Measurements from ENCODE around the gene NPAS1.

- TF ChIP-seq EZH2 (IDR thresholded peaks at IDR 0.05; ENCODE audit: low read length) = no peak
- TF ChIP-seq, protein P1, sequence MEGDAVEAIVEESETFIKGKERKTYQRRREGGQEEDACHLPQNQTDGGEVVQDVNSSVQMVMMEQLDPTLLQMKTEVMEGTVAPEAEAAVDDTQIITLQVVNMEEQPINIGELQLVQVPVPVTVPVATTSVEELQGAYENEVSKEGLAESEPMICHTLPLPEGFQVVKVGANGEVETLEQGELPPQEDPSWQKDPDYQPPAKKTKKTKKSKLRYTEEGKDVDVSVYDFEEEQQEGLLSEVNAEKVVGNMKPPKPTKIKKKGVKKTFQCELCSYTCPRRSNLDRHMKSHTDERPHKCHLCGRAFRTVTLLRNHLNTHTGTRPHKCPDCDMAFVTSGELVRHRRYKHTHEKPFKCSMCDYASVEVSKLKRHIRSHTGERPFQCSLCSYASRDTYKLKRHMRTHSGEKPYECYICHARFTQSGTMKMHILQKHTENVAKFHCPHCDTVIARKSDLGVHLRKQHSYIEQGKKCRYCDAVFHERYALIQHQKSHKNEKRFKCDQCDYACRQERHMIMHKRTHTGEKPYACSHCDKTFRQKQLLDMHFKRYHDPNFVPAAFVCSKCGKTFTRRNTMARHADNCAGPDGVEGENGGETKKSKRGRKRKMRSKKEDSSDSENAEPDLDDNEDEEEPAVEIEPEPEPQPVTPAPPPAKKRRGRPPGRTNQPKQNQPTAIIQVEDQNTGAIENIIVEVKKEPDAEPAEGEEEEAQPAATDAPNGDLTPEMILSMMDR (optimal IDR thresholded peaks at IDR 0.05 in 1 of 3, IDR thresholded peaks at IDR 0.05 in 1 of 3, conservative IDR thresholded peaks at IDR 0.05 in 1 of 3; ENCODE audit: extremely low read depth in 1 of 3, insufficient read depth in 2 of 3, low read length in 3 of 3) = peak; percentile 89 to 96 (median 95)
Observed at GRCh38 chr19:47032171-47032811, 12.7 kb downstream of the NPAS1 start.
